Testis (tissue), 2 donors: ENCODE results near the gene TNFSF11.

Experiments
- POLR2A ChIP-seq: fragments of 450-650 bp; IDR thresholded peaks from one replicate; pipeline ENCODE4 v1.6.1; 2017; ENCODE audit warnings: antibody characterized with exemption, mild to moderate bottlenecking, moderate library complexity
- TF ChIP-seq, protein P1 (sequence below), 3 experiments: fragments of 450-650 bp in 2 of 3; fragments of 200-600 bp in 1 of 3; sonication (generic) in 1 of 3; IDR thresholded peaks; one replicate each; pipeline ENCODE4 v1.5.1; 2016 to 2019; ENCODE audit warnings: antibody characterized with exemption in 3 of 3, mild to moderate bottlenecking in 2 of 3, moderate library complexity in 1 of 3

DNA sequence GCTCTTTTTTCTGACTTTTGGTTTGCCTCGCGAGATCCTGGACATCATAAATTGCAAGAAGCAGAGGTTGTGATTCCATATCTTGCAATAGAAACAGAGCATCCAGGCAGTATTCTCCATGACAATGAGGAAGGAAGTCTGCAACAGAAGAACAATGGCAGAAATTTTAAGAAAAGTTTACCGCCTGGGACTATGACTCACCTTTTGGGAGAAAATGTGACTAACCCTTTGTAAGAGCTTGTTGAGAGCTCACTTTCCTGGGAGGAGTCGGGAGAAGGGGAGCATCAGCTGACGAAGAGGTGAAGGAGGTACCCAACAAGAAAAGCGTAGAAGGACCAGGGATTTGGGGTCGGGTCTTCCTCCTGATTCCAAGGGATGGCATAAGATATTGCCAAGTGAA lies 34.3 kb upstream of the TNFSF11 start:
- TF ChIP-seq, protein P1, sequence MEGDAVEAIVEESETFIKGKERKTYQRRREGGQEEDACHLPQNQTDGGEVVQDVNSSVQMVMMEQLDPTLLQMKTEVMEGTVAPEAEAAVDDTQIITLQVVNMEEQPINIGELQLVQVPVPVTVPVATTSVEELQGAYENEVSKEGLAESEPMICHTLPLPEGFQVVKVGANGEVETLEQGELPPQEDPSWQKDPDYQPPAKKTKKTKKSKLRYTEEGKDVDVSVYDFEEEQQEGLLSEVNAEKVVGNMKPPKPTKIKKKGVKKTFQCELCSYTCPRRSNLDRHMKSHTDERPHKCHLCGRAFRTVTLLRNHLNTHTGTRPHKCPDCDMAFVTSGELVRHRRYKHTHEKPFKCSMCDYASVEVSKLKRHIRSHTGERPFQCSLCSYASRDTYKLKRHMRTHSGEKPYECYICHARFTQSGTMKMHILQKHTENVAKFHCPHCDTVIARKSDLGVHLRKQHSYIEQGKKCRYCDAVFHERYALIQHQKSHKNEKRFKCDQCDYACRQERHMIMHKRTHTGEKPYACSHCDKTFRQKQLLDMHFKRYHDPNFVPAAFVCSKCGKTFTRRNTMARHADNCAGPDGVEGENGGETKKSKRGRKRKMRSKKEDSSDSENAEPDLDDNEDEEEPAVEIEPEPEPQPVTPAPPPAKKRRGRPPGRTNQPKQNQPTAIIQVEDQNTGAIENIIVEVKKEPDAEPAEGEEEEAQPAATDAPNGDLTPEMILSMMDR (IDR thresholded peaks at IDR 0.05), result no peak
- TF ChIP-seq POLR2A, result no peak
